Loucy (cell line): Measurements from ENCODE around the gene EFNA5.

ENCODE experiments used
- H2AFZ ChIP-seq: fragments of 200-600 bp; sonication (generic); 2 replicates; pipeline ENCODE4 v1.6.0; 2016; ENCODE audit warnings: antibody characterized with exemption, mild to moderate bottlenecking, low read length, moderate library complexity
- H3F3A ChIP-seq: fragments of 200-600 bp; 2 replicates; pipeline ENCODE4 v1.6.0; 2016; ENCODE audit warnings: antibody characterized with exemption, low read depth, mild to moderate bottlenecking
- H3K27me3 ChIP-seq: fragments of 200-600 bp; sonication (generic); 2 replicates; pipeline ENCODE4 v1.6.1; 2014; ENCODE audit warnings: low read length, mild to moderate bottlenecking; ENCODE audit not compliant: insufficient read depth, poor library complexity, severe bottlenecking
- H3K36me3 ChIP-seq: fragments of 200-600 bp; sonication (generic); 2 replicates; pipeline ENCODE4 v1.6.1; 2016; ENCODE audit warnings: low read length; ENCODE audit not compliant: insufficient read depth
- H3K4me1 ChIP-seq: fragments of 200-600 bp; sonication (generic); 2 replicates; pipeline ENCODE4 v1.5.1; 2014; ENCODE audit warnings: low read length, mild to moderate bottlenecking; ENCODE audit not compliant: insufficient read depth, poor library complexity, severe bottlenecking
- H3K4me2 ChIP-seq: fragments of 200-600 bp; sonication (generic); 2 replicates; pipeline ENCODE4 v1.6.0; 2014; ENCODE audit warnings: antibody characterized with exemption, low read length, low read depth, mild to moderate bottlenecking; ENCODE audit not compliant: poor library complexity, severe bottlenecking
- H3K4me3 ChIP-seq: fragments of 200-600 bp; sonication (generic); 2 replicates; pipeline ENCODE4 v1.5.1; 2014; ENCODE audit warnings: low read length, mild to moderate bottlenecking, mixed read lengths; ENCODE audit not compliant: poor library complexity, severe bottlenecking
- H3K79me2 ChIP-seq: fragments of 200-600 bp; sonication (generic); 2 replicates; pipeline ENCODE4 v1.6.1; 2014; ENCODE audit warnings: low read length; ENCODE audit not compliant: insufficient read depth
- H3K9ac ChIP-seq: fragments of 200-600 bp; sonication (generic); 2 replicates; pipeline ENCODE4 v1.6.0; 2014; ENCODE audit warnings: mild to moderate bottlenecking, low read depth, low read length, moderate library complexity; ENCODE audit not compliant: poor library complexity, severe bottlenecking
- H3K9me2 ChIP-seq: fragments of 200-600 bp; sonication (generic); replicated peaks from 2 replicates; pipeline ENCODE4 v1.6.1; 2016; ENCODE audit warnings: low read depth, low read length, mixed read lengths
- H3K9me3 ChIP-seq: fragments of 200-600 bp; sonication (generic); 2 replicates; pipeline ENCODE4 v1.6.1; 2014; ENCODE audit warnings: mild to moderate bottlenecking, antibody characterized with exemption, low read length, low read depth; ENCODE audit not compliant: insufficient read depth
- H4K20me1 ChIP-seq: fragments of 200-600 bp; sonication (generic); 2 replicates; pipeline ENCODE4 v1.6.0; 2014; ENCODE audit warnings: antibody characterized with exemption, low read length, mild to moderate bottlenecking; ENCODE audit not compliant: insufficient read depth, poor library complexity, severe bottlenecking
- EZH2phosphoT487 ChIP-seq: fragments of 200-600 bp; IDR thresholded peaks from 2 replicates; pipeline ENCODE4 v1.6.1; 2018; ENCODE audit warnings: antibody characterized with exemption, mild to moderate bottlenecking, moderate library complexity, borderline replicate concordance
- TF ChIP-seq, protein P1 (sequence below): fragments of 200-600 bp; sonication (generic); conservative IDR thresholded peaks from 2 replicates; pipeline ENCODE4 v1.5.1; 2014; ENCODE audit warnings: mild to moderate bottlenecking, antibody characterized with exemption, low read length

The EFNA5 gene

DNA sequence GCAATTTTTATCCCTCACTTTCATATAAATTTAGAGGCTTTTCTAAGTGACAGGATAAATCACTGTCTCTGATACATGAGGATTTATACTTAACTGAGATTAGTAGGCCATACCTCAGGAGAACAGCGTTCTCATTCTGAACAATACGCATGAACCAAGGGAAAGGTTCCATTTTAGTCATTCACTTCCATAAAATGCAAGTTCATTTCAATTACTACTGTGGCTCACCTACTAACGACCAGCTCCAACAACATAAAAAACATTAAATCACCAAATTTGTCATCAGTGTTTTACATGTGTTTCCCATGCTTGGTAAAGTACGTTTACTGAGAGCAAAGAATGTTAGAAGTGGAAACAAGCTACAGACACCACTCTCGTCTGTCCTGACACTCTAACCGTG is 67.4 kb downstream of the EFNA5 start:
- H3F3A ChIP-seq, result no peaks in the 10 kb centered on the region
- no peak overlapping the region for H2AFZ ChIP-seq
- H3K9me3 ChIP-seq, result no peaks in the 10 kb centered on the region
- no peaks in the 10 kb centered on the region for H3K36me3 ChIP-seq
- H3K4me1 ChIP-seq, result peaks cover 27% of the 10 kb centered on the region
- no peak overlapping the region for H3K9ac ChIP-seq
- no peak overlapping the region for H3K4me3 ChIP-seq
- no peaks in the 10 kb centered on the region for H3K9me2 ChIP-seq
- H3K27me3 ChIP-seq, result no peaks in the 10 kb centered on the region
- H3K4me2 ChIP-seq, result no peak overlapping the region
- TF ChIP-seq EZH2phosphoT487, result no peak
- no peaks in the 10 kb centered on the region for H3K79me2 ChIP-seq
- no peaks in the 10 kb centered on the region for H4K20me1 ChIP-seq

- Histone ChIP-seq H3K9me3 (no peaks in the 10 kb centered on the region), H3K79me2 (no peaks in the 10 kb centered on the region), H3K9me2 (no peaks in the 10 kb centered on the region), H3K4me3 (no peak overlapping the region), H3K4me1 (peaks cover 26% of the 10 kb centered on the region), H3F3A (no peaks in the 10 kb centered on the region), H3K4me2 (no peak overlapping the region), H3K27me3 (no peaks in the 10 kb centered on the region), H4K20me1 (no peaks in the 10 kb centered on the region), H3K36me3 (no peaks in the 10 kb centered on the region), H3K9ac (no peak overlapping the region), H2AFZ (no peak overlapping the region)
- TF ChIP-seq, protein P1, sequence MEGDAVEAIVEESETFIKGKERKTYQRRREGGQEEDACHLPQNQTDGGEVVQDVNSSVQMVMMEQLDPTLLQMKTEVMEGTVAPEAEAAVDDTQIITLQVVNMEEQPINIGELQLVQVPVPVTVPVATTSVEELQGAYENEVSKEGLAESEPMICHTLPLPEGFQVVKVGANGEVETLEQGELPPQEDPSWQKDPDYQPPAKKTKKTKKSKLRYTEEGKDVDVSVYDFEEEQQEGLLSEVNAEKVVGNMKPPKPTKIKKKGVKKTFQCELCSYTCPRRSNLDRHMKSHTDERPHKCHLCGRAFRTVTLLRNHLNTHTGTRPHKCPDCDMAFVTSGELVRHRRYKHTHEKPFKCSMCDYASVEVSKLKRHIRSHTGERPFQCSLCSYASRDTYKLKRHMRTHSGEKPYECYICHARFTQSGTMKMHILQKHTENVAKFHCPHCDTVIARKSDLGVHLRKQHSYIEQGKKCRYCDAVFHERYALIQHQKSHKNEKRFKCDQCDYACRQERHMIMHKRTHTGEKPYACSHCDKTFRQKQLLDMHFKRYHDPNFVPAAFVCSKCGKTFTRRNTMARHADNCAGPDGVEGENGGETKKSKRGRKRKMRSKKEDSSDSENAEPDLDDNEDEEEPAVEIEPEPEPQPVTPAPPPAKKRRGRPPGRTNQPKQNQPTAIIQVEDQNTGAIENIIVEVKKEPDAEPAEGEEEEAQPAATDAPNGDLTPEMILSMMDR, result no peak
- TF ChIP-seq EZH2phosphoT487, result no peak
Measured at GRCh38 chr5:107602896-107603295, 67.8 kb downstream of the EFNA5 start.

GRCh38 chr5:107601076-107601475 is 69.7 kb downstream of the EFNA5 start:
- Histone ChIP-seq H3K36me3 (no peaks in the 10 kb centered on the region), H3K4me1 (peaks cover 19% of the 10 kb centered on the region), H3K79me2 (no peaks in the 10 kb centered on the region), H2AFZ (no peak overlapping the region), H4K20me1 (no peaks in the 10 kb centered on the region), H3K27me3 (no peaks in the 10 kb centered on the region), H3F3A (no peaks in the 10 kb centered on the region), H3K9ac (no peak overlapping the region), H3K9me3 (no peaks in the 10 kb centered on the region), H3K9me2 (no peaks in the 10 kb centered on the region), H3K4me2 (no peak overlapping the region), H3K4me3 (no peak overlapping the region)
- TF ChIP-seq EZH2phosphoT487, result no peak
- TF ChIP-seq, protein P1, result no peak

GRCh38 chr5:107598958-107599357 is 71.8 kb downstream of the EFNA5 start:
- Histone ChIP-seq H3K79me2 (no peaks in the 10 kb centered on the region), H2AFZ (no peak overlapping the region), H3K4me3 (no peak overlapping the region), H3K9me2 (no peaks in the 10 kb centered on the region), H3K4me1 (peaks cover 3% of the 10 kb centered on the region), H3K9me3 (no peaks in the 10 kb centered on the region), H3K9ac (no peak overlapping the region), H3K27me3 (no peaks in the 10 kb centered on the region), H3K36me3 (no peaks in the 10 kb centered on the region), H4K20me1 (no peaks in the 10 kb centered on the region), H3F3A (no peaks in the 10 kb centered on the region), H3K4me2 (no peak overlapping the region)
- TF ChIP-seq, protein P1, result no peak
- no peak for TF ChIP-seq EZH2phosphoT487
